A549 (cell line): Measurements from ENCODE around the gene TUBB3.

Experiments used
- CTCF ChIP-seq: fragments of >200 bp; sonication (Bioruptor Twin); formaldehyde crosslinking; IDR thresholded peaks from 3 replicates; pipeline ENCODE4 v1.5.1; 2016
- EP300 ChIP-seq, 2 experiments: fragments of >200 bp; sonication (Bioruptor Twin); formaldehyde crosslinking; IDR thresholded peaks; 2 replicates in 1 of 2; 3 replicates in 1 of 2; pipeline ENCODE4 v1.6.1; 2016 to 2017
- KDM1A ChIP-seq: fragments of 200-600 bp; sonication (generic); IDR thresholded peaks from 2 replicates; pipeline ENCODE4 v1.6.1; 2016; ENCODE audit warnings: low read depth, mild to moderate bottlenecking
- MAZ ChIP-seq: fragments of 150-350 bp; IDR thresholded peaks from 2 replicates; pipeline ENCODE4 v1.6.1; 2014; ENCODE audit warnings: antibody characterized with exemption, low read depth, low read length, borderline replicate concordance
- RAD21 ChIP-seq, 2 experiments: fragments of >200 bp in 1 of 2; sonication (Bioruptor Twin) in 1 of 2; formaldehyde crosslinking in 1 of 2; IDR thresholded peaks in 1 of 2; conservative IDR thresholded peaks in 1 of 2; 2 replicates in 1 of 2; 3 replicates in 1 of 2; pipeline ENCODE4 v1.6.1; 2012 to 2018; ENCODE audit warnings: inconsistent platforms in 1 of 2
- RARB ChIP-seq: fragments of 250-450 bp; sonication (Bioruptor Pico); IDR thresholded peaks from 2 replicates; pipeline ENCODE4 v1.8.0; 2021; ENCODE audit warnings: mild to moderate bottlenecking, moderate library complexity
- RCOR1 ChIP-seq: fragments of 150-350 bp; IDR thresholded peaks from 2 replicates; pipeline ENCODE4 v1.6.1; 2014; ENCODE audit warnings: antibody characterized with exemption, low read length, low read depth
- TF ChIP-seq, protein P1 (sequence below): fragments of 450-650 bp; IDR thresholded peaks from 2 replicates; pipeline ENCODE4 v1.6.1; 2014; ENCODE audit warnings: antibody characterized with exemption

DNA sequence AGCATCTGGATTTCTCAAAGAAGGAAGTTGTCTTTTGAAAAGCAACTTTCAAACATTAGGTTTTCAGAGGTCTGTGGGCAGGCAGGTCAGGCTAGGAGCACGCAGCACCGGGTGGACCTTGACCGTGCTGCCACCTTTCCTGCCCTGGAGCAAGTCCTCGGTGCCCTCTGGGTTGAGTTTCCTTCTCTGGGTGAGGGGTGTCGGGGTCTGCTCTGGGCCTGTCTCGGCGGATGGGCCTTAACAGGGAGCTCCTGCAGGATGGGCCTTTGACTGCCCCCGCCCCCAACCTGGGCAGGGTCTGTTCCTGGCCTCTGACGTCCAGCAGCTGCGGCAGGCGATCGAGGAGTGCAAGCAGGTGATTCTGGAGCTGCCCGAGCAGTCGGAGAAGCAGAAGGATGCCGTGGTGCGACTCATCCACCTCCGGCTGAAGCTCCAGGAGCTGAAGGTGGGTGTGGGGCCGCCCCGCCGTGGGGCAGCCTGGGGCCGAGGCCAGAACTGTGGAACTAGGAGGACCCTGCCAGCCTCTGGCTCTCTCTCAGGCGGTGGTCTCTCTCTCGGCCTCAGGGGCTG is 34.2 kb downstream of the TUBB3 start:
- TF ChIP-seq KDM1A = no peak
- TF ChIP-seq RARB (CRISPR knock-in tag) = no peak
- TF ChIP-seq RAD21 (conservative IDR thresholded peaks at IDR 0.05 in 1 of 2, IDR thresholded peaks at IDR 0.05 in 1 of 2) = no peak
- TF ChIP-seq, protein P1, sequence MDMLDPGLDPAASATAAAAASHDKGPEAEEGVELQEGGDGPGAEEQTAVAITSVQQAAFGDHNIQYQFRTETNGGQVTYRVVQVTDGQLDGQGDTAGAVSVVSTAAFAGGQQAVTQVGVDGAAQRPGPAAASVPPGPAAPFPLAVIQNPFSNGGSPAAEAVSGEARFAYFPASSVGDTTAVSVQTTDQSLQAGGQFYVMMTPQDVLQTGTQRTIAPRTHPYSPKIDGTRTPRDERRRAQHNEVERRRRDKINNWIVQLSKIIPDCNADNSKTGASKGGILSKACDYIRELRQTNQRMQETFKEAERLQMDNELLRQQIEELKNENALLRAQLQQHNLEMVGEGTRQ = no peak
- no peak for TF ChIP-seq CTCF
- TF ChIP-seq MAZ = no peak
- TF ChIP-seq RCOR1 = no peak
- TF ChIP-seq EP300 (IDR thresholded peaks at IDR 0.05) = no peak
